Activated CD4-positive, alpha-beta memory T cell treated with anti-CD3 and anti-CD28 coated beads for 36 hours (primary cell): ENCODE results near the gene ARHGAP5. TPM values are rescaled to one million over a fixed set of nuclear protein-coding genes. Genes with fewer than 3 reads are reported as not detected.
A peak's percentile ranks its signal among the peaks of the same experiment; 100 is the strongest.

Experiments
- CTCF ChIA-PET: fragments of 350-600 bp; sonication (Branson Sonifier 250); formaldehyde crosslinking; loops from one replicate; lab custom pipeline; 2021; ENCODE audit warnings: antibody characterized with exemption, inconsistent platforms; lab: Charles Lee
- POLR2A ChIA-PET: fragments of 350-600 bp; sonication (Branson Sonifier 250); formaldehyde crosslinking; loops from one replicate; lab custom pipeline; 2021; ENCODE audit warnings: antibody characterized with exemption; lab: Charles Lee
- DNase-seq: peaks from one replicate; pipeline ENCODE4 v3.0.0-alpha.2; 2020
- H3K27ac Mint-ChIP-seq: one replicate; pipeline ENCODE4 v1.8.0; 2021; ENCODE audit warnings: mixed read lengths
- H3K27me3 Mint-ChIP-seq: one replicate; pipeline ENCODE4 v1.8.0; 2021; ENCODE audit warnings: mixed read lengths
- H3K36me3 Mint-ChIP-seq: one replicate; pipeline ENCODE4 v1.8.0; 2021; ENCODE audit warnings: mixed read lengths
- H3K4me1 Mint-ChIP-seq: one replicate; pipeline ENCODE4 v1.8.0; 2021; ENCODE audit warnings: low read depth, mixed read lengths
- H3K4me3 Mint-ChIP-seq: one replicate; pipeline ENCODE4 v1.8.0; 2021; ENCODE audit warnings: mild to moderate bottlenecking, mixed read lengths
- H3K9me3 Mint-ChIP-seq: one replicate; pipeline ENCODE4 v1.8.0; 2021; ENCODE audit warnings: mixed read lengths
- intact Hi-C: fragments of 100-400 bp; cut with micrococcal nuclease; formaldehyde crosslinking; loops from one replicate; pipeline ENCODE4 v1.15.1; 2023
- total RNA-seq, 2 experiments: library from RNA; stranded (reverse); gene quantifications; one replicate each; pipeline ENCODE4 v1.2.3, GENCODE V29; 2021

ARHGAP5 gene
- total RNA-seq, 2 experiments from 2014 or later, result 41.6 to 41.9 TPM

- Mint-ChIP-seq H3K27me3 (no peaks in the 10 kb centered on the region), H3K4me3 (no peak overlapping the region), H3K4me1 (peaks cover 24% of the 10 kb centered on the region), H3K9me3 (no peaks in the 10 kb centered on the region), H3K27ac (no peak overlapping the region), H3K36me3 (peaks cover 39% of the 10 kb centered on the region)
- CTCF ChIA-PET, result no interaction called here
- POLR2A ChIA-PET, result no interaction called here
- intact Hi-C loops, result no loop called here
- DNase-seq, result no peak
These were observed 13.6 kb downstream of the ARHGAP5 start for GRCh38 chr14:32090686-32091085.

GRCh38 chr14:32099473-32099872 is 22.4 kb downstream of the ARHGAP5 start:
- intact Hi-C loops, result no loop called here
- Mint-ChIP-seq H3K36me3 (peaks cover 7% of the 10 kb centered on the region), H3K27me3 (no peaks in the 10 kb centered on the region), H3K27ac (no peak overlapping the region), H3K4me3 (no peak overlapping the region), H3K4me1 (peaks cover 49% of the 10 kb centered on the region), H3K9me3 (no peaks in the 10 kb centered on the region)
- DNase-seq, result no peak
- POLR2A ChIA-PET, result no interaction called here
- CTCF ChIA-PET, result no interaction called here

GRCh38 chr14:32100175-32100574 is 23.1 kb downstream of the ARHGAP5 start:
- ChIA-PET CTCF (no interaction called here), POLR2A (no interaction called here)
- peaks cover 7% of the 10 kb centered on the region for H3K36me3 Mint-ChIP-seq
- peaks cover 56% of the 10 kb centered on the region for H3K4me1 Mint-ChIP-seq
- no peak overlapping the region for H3K27ac Mint-ChIP-seq
- H3K4me3 Mint-ChIP-seq, result no peak overlapping the region
- H3K27me3 Mint-ChIP-seq, result no peaks in the 10 kb centered on the region
- intact Hi-C loops, result no loop called here
- no peak for DNase-seq
- no peaks in the 10 kb centered on the region for H3K9me3 Mint-ChIP-seq

- ChIA-PET CTCF (interaction anchor here (1.2 kb wide), 1 partner anchor 36 kb away, joined by 3 read pairs; no protein-coding TSS in a partner anchor), POLR2A (interaction anchor here (1.0 to 1.6 kb wide), 2 partner anchors 24 to 26 kb away, joined by 3 to 7 read pairs; partner anchors contain the start of gene ARHGAP5)
- peaks cover 54% of the 10 kb centered on the region for H3K4me1 Mint-ChIP-seq
- no peak overlapping the region for H3K4me3 Mint-ChIP-seq
- no peaks in the 10 kb centered on the region for H3K9me3 Mint-ChIP-seq
- H3K27ac Mint-ChIP-seq, result peak overlapping the region; percentile 75
- peaks cover 7% of the 10 kb centered on the region for H3K36me3 Mint-ChIP-seq
- DNase-seq, result peak; percentile 27
- intact Hi-C loops, result loop anchor here (1.0 kb wide), 3 partner anchors 23 to 101 kb away; partner anchors contain the start of gene RNU6-8
- no peaks in the 10 kb centered on the region for H3K27me3 Mint-ChIP-seq
These were observed 25.2 kb downstream of the ARHGAP5 start for GRCh38 chr14:32102152-32102787.

GRCh38 chr14:32102968-32103367 is 25.9 kb downstream of the ARHGAP5 start:
- H3K36me3 Mint-ChIP-seq, result peaks cover 5% of the 10 kb centered on the region
- H3K27me3 Mint-ChIP-seq, result no peaks in the 10 kb centered on the region
- no peak overlapping the region for H3K27ac Mint-ChIP-seq
- intact Hi-C loops, result loop anchor here (1.0 kb wide), 3 partner anchors 24 to 100 kb away; partner anchors contain the start of gene RNU6-8
- no peak for DNase-seq
- CTCF ChIA-PET, result no interaction called here
- POLR2A ChIA-PET, result interaction anchor here (1.0 to 1.6 kb wide), 2 partner anchors 25 to 27 kb away, joined by 3 to 7 read pairs; partner anchors contain the start of gene ARHGAP5
- no peaks in the 10 kb centered on the region for H3K9me3 Mint-ChIP-seq
- peaks cover 51% of the 10 kb centered on the region for H3K4me1 Mint-ChIP-seq
- no peak overlapping the region for H3K4me3 Mint-ChIP-seq

- no peak for DNase-seq
- intact Hi-C loops, result no loop called here
- ChIA-PET POLR2A (no interaction called here), CTCF (no interaction called here)
- Mint-ChIP-seq H3K27ac (no peak overlapping the region), H3K4me3 (no peak overlapping the region), H3K36me3 (peaks cover 5% of the 10 kb centered on the region), H3K27me3 (no peaks in the 10 kb centered on the region), H3K4me1 (peaks cover 44% of the 10 kb centered on the region), H3K9me3 (no peaks in the 10 kb centered on the region)
These were observed 27.2 kb downstream of the ARHGAP5 start for GRCh38 chr14:32104308-32104707.

- Mint-ChIP-seq H3K4me3 (no peak overlapping the region), H3K27ac (no peak overlapping the region), H3K9me3 (no peaks in the 10 kb centered on the region), H3K4me1 (peaks cover 44% of the 10 kb centered on the region), H3K27me3 (no peaks in the 10 kb centered on the region), H3K36me3 (peaks cover 5% of the 10 kb centered on the region)
- CTCF ChIA-PET, result no interaction called here
- no peak for DNase-seq
- intact Hi-C loops, result no loop called here
- POLR2A ChIA-PET, result no interaction called here
These were observed 27.7 kb downstream of the ARHGAP5 start for GRCh38 chr14:32104803-32105202.

GRCh38 chr14:32109676-32110547 is 32.8 kb downstream of the ARHGAP5 start:
- ChIA-PET POLR2A (no interaction called here), CTCF (interaction anchor here (0.8 to 1.7 kb wide), 2 partner anchors 36 to 145 kb away, joined by 4 to 6 read pairs; no protein-coding TSS in a partner anchor)
- H3K27ac Mint-ChIP-seq, result no peak overlapping the region

GRCh38 chr14:32110548-32110896 is 33.4 kb downstream of the ARHGAP5 start:
- H3K36me3 Mint-ChIP-seq, result peaks cover 9% of the 10 kb centered on the region
- peaks cover 17% of the 10 kb centered on the region for H3K4me1 Mint-ChIP-seq
- H3K4me3 Mint-ChIP-seq, result no peak overlapping the region
- H3K27me3 Mint-ChIP-seq, result no peaks in the 10 kb centered on the region
- H3K9me3 Mint-ChIP-seq, result no peaks in the 10 kb centered on the region
- no peak for DNase-seq
- CTCF ChIA-PET, result interaction anchor here (1.7 kb wide), 1 partner anchor 37 kb away, joined by 6 read pairs; no protein-coding TSS in a partner anchor
- H3K27ac Mint-ChIP-seq, result no peak overlapping the region
- POLR2A ChIA-PET, result no interaction called here
- intact Hi-C loops, result no loop called here

More at GRCh38 chr14:32109676-32110547, 32.8 kb downstream of the ARHGAP5 start:
- Mint-ChIP-seq H3K9me3 (no peaks in the 10 kb centered on the region), H3K4me1 (peaks cover 21% of the 10 kb centered on the region), H3K4me3 (no peak overlapping the region), H3K36me3 (peaks cover 6% of the 10 kb centered on the region), H3K27me3 (no peaks in the 10 kb centered on the region)
- DNase-seq, result no peak
- intact Hi-C loops, result no loop called here

GRCh38 chr14:32121536-32121935 is 44.4 kb downstream of the ARHGAP5 start:
- H3K36me3 Mint-ChIP-seq, result peaks cover 19% of the 10 kb centered on the region
- H3K4me3 Mint-ChIP-seq, result no peak overlapping the region
- no peak overlapping the region for H3K27ac Mint-ChIP-seq
- DNase-seq, result no peak
- H3K9me3 Mint-ChIP-seq, result no peaks in the 10 kb centered on the region
- intact Hi-C loops, result no loop called here
- ChIA-PET POLR2A (no interaction called here), CTCF (no interaction called here)
- no peaks in the 10 kb centered on the region for H3K27me3 Mint-ChIP-seq
- H3K4me1 Mint-ChIP-seq, result peaks cover 29% of the 10 kb centered on the region

GRCh38 chr14:32121948-32122347 is 44.8 kb downstream of the ARHGAP5 start:
- no peak overlapping the region for H3K27ac Mint-ChIP-seq
- no peak overlapping the region for H3K4me3 Mint-ChIP-seq
- POLR2A ChIA-PET, result no interaction called here

More at GRCh38 chr14:32121948-32122347, 44.8 kb downstream of the ARHGAP5 start:
- Mint-ChIP-seq H3K9me3 (no peaks in the 10 kb centered on the region), H3K36me3 (peaks cover 19% of the 10 kb centered on the region), H3K4me1 (peaks cover 28% of the 10 kb centered on the region), H3K27me3 (no peaks in the 10 kb centered on the region)
- no peak for DNase-seq
- intact Hi-C loops, result no loop called here
- CTCF ChIA-PET, result no interaction called here
